Activated CD4-positive, alpha-beta T cell treated with anti-CD3 and anti-CD28 coated beads, Interleukin-2, amount 10 ng/mL, durations not matched to agents 7 days and 5 days (primary cell): ENCODE measurements around the gene FAM20B. TPM values are rescaled to one million over a fixed set of nuclear protein-coding genes. Genes with fewer than 3 reads are reported as not detected.
A peak's percentile ranks its signal among the peaks of the same experiment; 100 is the strongest.

ENCODE experiments used
- CTCF ChIA-PET: fragments of 350-600 bp; sonication (Branson Sonifier 250); formaldehyde crosslinking; loops from one replicate; lab custom pipeline; 2021; ENCODE audit warnings: antibody characterized with exemption; lab: Charles Lee
- POLR2A ChIA-PET: fragments of 350-600 bp; sonication (Branson Sonifier 250); formaldehyde crosslinking; loops from one replicate; lab custom pipeline; 2021; ENCODE audit warnings: antibody characterized with exemption; lab: Charles Lee
- DNase-seq: peaks from one replicate; pipeline ENCODE4 v3.0.0-alpha.2; 2020
- H3K27ac Mint-ChIP-seq: one replicate; pipeline ENCODE4 v1.8.0; 2021; ENCODE audit warnings: mild to moderate bottlenecking, moderate library complexity, mixed read lengths
- H3K27me3 Mint-ChIP-seq: one replicate; pipeline ENCODE4 v1.8.0; 2021; ENCODE audit warnings: mixed read lengths
- H3K36me3 Mint-ChIP-seq: one replicate; pipeline ENCODE4 v1.8.0; 2021; ENCODE audit warnings: low read depth, mixed read lengths
- H3K4me1 Mint-ChIP-seq: one replicate; pipeline ENCODE4 v1.8.0; 2021; ENCODE audit warnings: mixed read lengths
- H3K4me3 Mint-ChIP-seq: one replicate; pipeline ENCODE4 v1.8.0; 2021; ENCODE audit warnings: mild to moderate bottlenecking, moderate library complexity, mixed read lengths
- H3K9me3 Mint-ChIP-seq: one replicate; pipeline ENCODE4 v1.8.0; 2021; ENCODE audit warnings: mixed read lengths
- total RNA-seq, 2 experiments: library from RNA; stranded (reverse); gene quantifications; one replicate each; pipeline ENCODE4 v1.2.3, GENCODE V29; 2021

The FAM20B gene
- total RNA-seq, 2 experiments from 2014 or later = 25.1 to 31.3 TPM

GRCh38 chr1:179042087-179042486, 16.4 kb downstream of the FAM20B start:
- ChIA-PET CTCF (interaction anchor here (0.6 to 1.3 kb wide), 3 partner anchors 9 to 34 kb away, joined by 3 to 7 read pairs (median 4); no protein-coding TSS in a partner anchor), POLR2A (no interaction called here)
- DNase-seq = no peak
- H3K36me3 Mint-ChIP-seq = peaks cover 11% of the 10 kb centered on the region
- peaks cover 20% of the 10 kb centered on the region for H3K4me1 Mint-ChIP-seq
- no peaks in the 10 kb centered on the region for H3K9me3 Mint-ChIP-seq
- no peaks in the 10 kb centered on the region for H3K27me3 Mint-ChIP-seq
- H3K4me3 Mint-ChIP-seq = no peak overlapping the region
- H3K27ac Mint-ChIP-seq = no peak overlapping the region

GRCh38 chr1:179042700-179043099, 17.0 kb downstream of the FAM20B start:
- CTCF ChIA-PET = interaction anchor here (0.5 to 1.3 kb wide), 3 partner anchors 8 to 252 kb away, joined by 4 to 8 read pairs (median 7); no protein-coding TSS in a partner anchor
- no peak for DNase-seq
- no peak overlapping the region for H3K27ac Mint-ChIP-seq
- H3K36me3 Mint-ChIP-seq = peaks cover 11% of the 10 kb centered on the region
- POLR2A ChIA-PET = no interaction called here
- H3K4me3 Mint-ChIP-seq = no peak overlapping the region
- H3K27me3 Mint-ChIP-seq = no peaks in the 10 kb centered on the region
- H3K9me3 Mint-ChIP-seq = no peaks in the 10 kb centered on the region
- peaks cover 15% of the 10 kb centered on the region for H3K4me1 Mint-ChIP-seq

DNA sequence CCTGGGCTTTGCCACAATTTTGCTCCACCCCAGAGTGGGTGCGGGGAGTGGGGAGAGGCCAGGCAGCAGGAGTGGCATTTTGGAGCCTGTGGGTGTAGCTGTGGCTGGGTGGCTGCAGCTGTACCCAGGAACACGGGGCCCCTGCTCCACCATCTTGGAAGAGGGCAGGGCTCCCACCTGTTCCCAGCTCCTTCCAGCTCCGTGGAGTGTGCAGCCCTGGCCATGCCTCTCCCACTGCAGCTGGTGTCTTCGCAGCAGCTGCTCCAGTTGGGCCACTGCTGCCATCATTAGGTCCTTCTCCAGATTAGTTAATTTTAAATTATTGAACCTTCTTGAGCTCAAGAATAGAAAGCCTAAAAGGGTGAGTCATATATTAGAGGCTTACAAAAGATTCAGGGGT, 17.6 kb downstream of the FAM20B start:
- no peak for DNase-seq
- H3K36me3 Mint-ChIP-seq = peaks cover 11% of the 10 kb centered on the region
- H3K4me1 Mint-ChIP-seq = peaks cover 17% of the 10 kb centered on the region
- ChIA-PET CTCF (interaction anchor here (0.5 to 1.2 kb wide), 2 partner anchors 16 to 251 kb away, joined by 4 to 8 read pairs; no protein-coding TSS in a partner anchor), POLR2A (no interaction called here)
- no peaks in the 10 kb centered on the region for H3K9me3 Mint-ChIP-seq
- no peaks in the 10 kb centered on the region for H3K27me3 Mint-ChIP-seq
- no peak overlapping the region for H3K4me3 Mint-ChIP-seq
- H3K27ac Mint-ChIP-seq = no peak overlapping the region

- H3K9me3 Mint-ChIP-seq = no peaks in the 10 kb centered on the region
- no peak overlapping the region for H3K27ac Mint-ChIP-seq
- ChIA-PET POLR2A (no interaction called here), CTCF (interaction anchor here (1.2 kb wide), 1 partner anchor 16 kb away, joined by 4 read pairs; no protein-coding TSS in a partner anchor)
- peaks cover 11% of the 10 kb centered on the region for H3K36me3 Mint-ChIP-seq
- no peaks in the 10 kb centered on the region for H3K27me3 Mint-ChIP-seq
- H3K4me3 Mint-ChIP-seq = no peak overlapping the region
- peaks cover 11% of the 10 kb centered on the region for H3K4me1 Mint-ChIP-seq
- DNase-seq = no peak
These were observed 18.2 kb downstream of the FAM20B start for GRCh38 chr1:179043907-179044306.

DNA sequence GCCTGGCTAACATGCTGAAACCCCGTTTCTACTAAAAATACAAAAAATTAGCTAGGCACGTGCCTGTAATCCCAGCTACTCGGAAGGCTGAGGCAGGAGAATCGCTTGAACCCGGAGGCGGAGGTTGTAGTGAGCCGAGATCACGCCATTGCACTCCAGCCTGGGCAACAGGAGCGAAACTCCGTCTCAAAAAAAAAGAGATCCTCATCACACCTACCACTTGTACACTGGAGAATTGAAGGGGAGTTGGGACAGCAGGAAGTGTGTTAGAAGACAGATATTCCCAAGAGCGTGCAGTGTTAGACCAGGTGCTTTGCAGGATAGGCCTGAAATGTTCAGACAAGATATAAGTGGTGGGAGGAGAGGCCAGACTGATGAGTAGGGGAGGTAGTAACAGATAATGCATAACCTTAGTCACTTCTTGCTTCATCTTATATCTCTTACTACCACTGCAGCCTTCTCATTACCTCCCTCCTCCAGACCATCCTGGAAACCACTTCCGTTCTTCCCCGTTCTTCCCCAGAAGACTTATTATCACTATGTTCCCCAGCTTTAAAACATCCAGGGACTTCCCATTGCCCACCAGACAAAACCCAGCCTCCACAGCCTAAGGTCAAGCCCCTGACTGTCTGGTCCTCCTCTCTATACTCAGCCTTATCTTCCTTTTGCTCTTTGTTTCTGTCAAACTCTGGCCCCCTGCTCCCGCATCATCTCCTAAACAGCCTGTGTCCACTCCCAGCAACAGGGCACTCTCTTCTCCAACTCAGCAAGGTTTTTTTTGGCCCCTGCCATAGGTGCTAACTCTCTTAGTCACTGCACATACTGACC, 21.3 kb downstream of the FAM20B start:
- ChIA-PET POLR2A (no interaction called here), CTCF (no interaction called here)
- Mint-ChIP-seq H3K36me3 (peaks cover 11% of the 10 kb centered on the region), H3K9me3 (no peaks in the 10 kb centered on the region), H3K27ac (peak overlapping the region; percentile 1), H3K4me1 (peaks cover 6% of the 10 kb centered on the region), H3K27me3 (no peaks in the 10 kb centered on the region), H3K4me3 (no peak overlapping the region)
- no peak for DNase-seq

DNA sequence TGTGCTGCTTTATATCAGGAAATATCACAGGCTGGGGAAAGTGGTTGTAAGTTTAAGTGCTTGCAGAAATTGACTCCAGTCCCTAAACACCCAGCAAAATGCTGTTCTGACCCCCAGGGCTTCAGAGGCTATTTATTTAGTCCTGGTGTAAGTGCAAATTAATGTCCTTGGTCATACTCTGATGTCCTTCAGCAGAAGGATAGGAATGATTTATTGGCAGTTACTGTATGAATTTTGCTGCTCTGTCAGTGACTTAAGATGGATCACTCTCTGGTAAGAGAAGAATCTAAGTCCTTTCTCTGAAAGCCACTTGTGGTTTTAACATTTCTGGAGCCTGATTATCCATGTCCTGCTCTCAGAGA, 21.9 kb downstream of the FAM20B start:
- CTCF ChIA-PET = no interaction called here
- peak overlapping the region; percentile 1 for H3K27ac Mint-ChIP-seq
- no peaks in the 10 kb centered on the region for H3K9me3 Mint-ChIP-seq

DNA sequence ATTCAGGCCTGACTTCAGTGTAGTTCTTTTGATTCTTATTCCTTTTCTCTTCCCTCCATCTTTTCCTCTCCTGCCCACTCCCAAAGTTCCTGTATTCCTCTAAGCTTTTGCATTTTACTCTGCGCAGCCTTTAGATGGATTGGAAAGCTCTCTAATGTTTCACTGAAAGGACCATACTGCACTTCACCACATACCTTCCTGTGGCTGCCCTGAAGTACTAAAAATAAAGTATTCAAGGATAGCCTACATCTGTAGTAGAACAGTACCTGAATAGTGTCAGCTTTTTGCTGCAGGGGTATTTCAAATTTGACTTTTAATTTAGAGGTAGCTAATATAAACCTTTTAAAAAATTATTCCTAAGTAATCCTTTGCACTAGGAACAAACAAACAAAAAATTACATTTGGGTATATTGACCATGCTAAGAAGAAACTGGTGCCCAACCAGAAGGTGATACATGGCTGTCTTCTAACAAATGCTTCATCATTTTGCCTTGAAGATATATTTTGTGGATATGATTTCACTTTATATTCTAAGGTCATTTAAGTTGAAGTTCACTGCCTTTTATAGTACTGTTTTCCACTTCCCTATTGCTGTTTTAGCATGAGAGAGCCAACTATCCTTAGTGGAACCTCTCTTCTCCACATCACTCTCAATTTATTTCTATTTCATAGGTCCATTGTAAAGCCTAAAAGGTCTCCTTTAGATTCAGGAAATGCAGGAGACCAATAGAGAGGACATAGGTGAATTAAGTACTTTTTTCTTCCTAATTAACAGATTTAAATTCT, 22.8 kb downstream of the FAM20B start:
- H3K4me3 Mint-ChIP-seq = no peak overlapping the region
- peaks cover 9% of the 10 kb centered on the region for H3K36me3 Mint-ChIP-seq
- POLR2A ChIA-PET = no interaction called here
- H3K27me3 Mint-ChIP-seq = no peaks in the 10 kb centered on the region
- no peaks in the 10 kb centered on the region for H3K9me3 Mint-ChIP-seq
- no peak for DNase-seq
- H3K27ac Mint-ChIP-seq = no peak overlapping the region
- CTCF ChIA-PET = no interaction called here
- peaks cover 6% of the 10 kb centered on the region for H3K4me1 Mint-ChIP-seq

More for the DNA sequence above, 21.9 kb downstream of the FAM20B start:
- H3K4me1 Mint-ChIP-seq = peaks cover 6% of the 10 kb centered on the region
- no peak for DNase-seq
- no peak overlapping the region for H3K4me3 Mint-ChIP-seq
- POLR2A ChIA-PET = no interaction called here
- peaks cover 11% of the 10 kb centered on the region for H3K36me3 Mint-ChIP-seq
- no peaks in the 10 kb centered on the region for H3K27me3 Mint-ChIP-seq

- ChIA-PET CTCF (interaction anchor here (1.3 kb wide), 1 partner anchor 26 kb away, joined by 3 read pairs; no protein-coding TSS in a partner anchor), POLR2A (no interaction called here)
- Mint-ChIP-seq H3K9me3 (no peaks in the 10 kb centered on the region), H3K4me1 (peaks cover 5% of the 10 kb centered on the region), H3K36me3 (peaks cover 25% of the 10 kb centered on the region), H3K27ac (no peak overlapping the region), H3K27me3 (no peaks in the 10 kb centered on the region), H3K4me3 (no peak overlapping the region)
- no peak for DNase-seq
These were observed 27.1 kb downstream of the FAM20B start for GRCh38 chr1:179052776-179053175.

DNA sequence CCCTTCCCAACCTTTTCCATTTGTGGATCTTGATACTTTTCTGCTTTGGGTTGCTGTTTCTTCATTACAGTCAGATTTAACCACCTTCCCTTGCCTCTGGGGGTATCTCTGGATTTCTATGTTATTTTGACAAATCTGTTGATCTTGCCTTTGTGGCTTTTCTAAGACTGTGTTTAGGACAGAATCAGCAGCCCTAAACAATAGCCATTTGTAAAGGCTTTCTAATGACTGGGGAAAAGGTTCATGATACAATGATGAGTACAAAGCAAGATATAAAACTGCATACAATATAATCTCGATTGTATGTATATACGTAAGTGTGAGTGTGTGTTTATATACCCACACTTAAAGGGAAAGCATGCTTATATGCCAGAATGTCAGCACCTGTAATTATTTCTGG, 27.8 kb downstream of the FAM20B start:
- no peaks in the 10 kb centered on the region for H3K27me3 Mint-ChIP-seq
- ChIA-PET CTCF (no interaction called here), POLR2A (no interaction called here)
- DNase-seq = no peak
- no peaks in the 10 kb centered on the region for H3K9me3 Mint-ChIP-seq
- H3K27ac Mint-ChIP-seq = no peak overlapping the region
- H3K4me1 Mint-ChIP-seq = no peaks in the 10 kb centered on the region
- peaks cover 28% of the 10 kb centered on the region for H3K36me3 Mint-ChIP-seq
- no peak overlapping the region for H3K4me3 Mint-ChIP-seq

- no peaks in the 10 kb centered on the region for H3K27me3 Mint-ChIP-seq
- H3K4me1 Mint-ChIP-seq = no peaks in the 10 kb centered on the region
- no peaks in the 10 kb centered on the region for H3K9me3 Mint-ChIP-seq
- DNase-seq = no peak
- peaks cover 35% of the 10 kb centered on the region for H3K36me3 Mint-ChIP-seq
- ChIA-PET POLR2A (no interaction called here), CTCF (no interaction called here)
- H3K4me3 Mint-ChIP-seq = no peak overlapping the region
- no peak overlapping the region for H3K27ac Mint-ChIP-seq
These were observed 30.2 kb downstream of the FAM20B start for GRCh38 chr1:179055937-179056336.

DNA sequence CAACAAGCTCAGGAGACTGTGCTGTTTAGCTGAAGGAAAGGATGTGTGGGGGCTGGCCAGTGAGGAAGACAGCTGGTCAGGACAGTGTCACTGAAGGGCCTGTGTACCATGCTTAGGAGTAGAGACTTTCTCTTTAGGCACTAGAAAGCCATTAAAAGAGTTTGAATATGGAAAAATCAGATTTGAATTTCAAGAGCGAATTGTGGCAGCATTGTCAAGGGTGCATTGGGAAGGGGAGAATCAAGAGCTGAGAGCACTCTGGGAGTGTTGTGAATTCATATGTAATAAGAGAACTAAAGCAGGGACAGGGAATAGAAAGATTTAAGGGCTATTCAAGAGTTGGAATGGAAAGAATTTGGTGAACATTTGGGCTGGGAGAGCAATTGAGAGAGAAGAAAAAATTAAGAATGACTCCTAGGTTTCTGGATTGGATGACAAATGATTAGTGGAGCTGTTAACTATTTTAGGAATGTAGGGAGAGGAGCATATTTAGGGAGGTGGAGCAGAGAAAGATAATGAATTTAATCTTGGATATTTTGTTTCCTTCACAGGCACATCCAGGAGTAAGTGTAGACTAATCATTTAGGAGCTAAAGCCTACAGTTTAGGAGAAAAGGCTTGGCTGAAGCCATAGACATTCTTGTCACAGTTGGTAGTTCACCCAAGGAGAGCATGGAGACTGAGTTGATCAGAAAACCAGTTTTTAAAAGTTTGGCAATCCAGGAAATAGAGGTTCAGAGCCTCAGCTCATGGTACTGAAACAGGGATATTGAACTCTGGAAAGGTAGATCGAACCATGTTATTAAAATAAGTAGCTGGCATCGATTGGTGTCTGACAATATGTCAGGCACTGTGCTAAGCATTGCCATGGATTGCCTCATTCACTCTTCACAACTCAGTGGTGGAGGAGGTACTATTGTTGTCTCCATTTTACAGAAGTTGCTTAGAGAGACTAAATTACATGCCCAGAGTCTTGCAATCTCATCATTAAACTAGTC, 33.1 kb downstream of the FAM20B start:
- Mint-ChIP-seq H3K9me3 (no peaks in the 10 kb centered on the region), H3K4me3 (no peak overlapping the region), H3K4me1 (no peaks in the 10 kb centered on the region), H3K27me3 (no peaks in the 10 kb centered on the region), H3K27ac (no peak overlapping the region), H3K36me3 (peaks cover 40% of the 10 kb centered on the region)
- CTCF ChIA-PET = interaction anchor here (1.2 kb wide), 1 partner anchor 23 kb away, joined by 3 read pairs; no protein-coding TSS in a partner anchor
- POLR2A ChIA-PET = no interaction called here
- no peak for DNase-seq
